IPS-20b (cell line): Measurements from ENCODE around the gene LRRN2.

ENCODE experiments used
- H3K27ac ChIP-seq: one replicate; pipeline ENCODE4 v1.5.1; 2013; ENCODE audit warnings: low read length
- H3K27me3 ChIP-seq: 2 replicates; pipeline ENCODE4 v1.6.1; 2013; ENCODE audit warnings: mild to moderate bottlenecking, low read length, inconsistent platforms; ENCODE audit not compliant: insufficient read depth
- H3K36me3 ChIP-seq: 2 replicates; pipeline ENCODE4 v1.6.1; 2013; ENCODE audit warnings: low read depth, mild to moderate bottlenecking, inconsistent platforms, low read length, moderate library complexity; ENCODE audit not compliant: insufficient read depth
- H3K4me1 ChIP-seq: 2 replicates; pipeline ENCODE4 v1.6.1; 2013; ENCODE audit warnings: mild to moderate bottlenecking, control low read depth, inconsistent platforms, low read length, moderate library complexity; ENCODE audit not compliant: insufficient read depth
- H3K4me3 ChIP-seq: 2 replicates; pipeline ENCODE4 v1.5.1; 2013; ENCODE audit warnings: mild to moderate bottlenecking, low read length, inconsistent platforms
- H3K9ac ChIP-seq: 2 replicates; pipeline ENCODE4 v1.6.1; 2013; ENCODE audit warnings: low read depth, mild to moderate bottlenecking, inconsistent platforms, low read length, moderate library complexity
- H3K9me3 ChIP-seq: 2 replicates; pipeline ENCODE4 v1.6.1; 2013; ENCODE audit warnings: mild to moderate bottlenecking, low read depth, low read length, inconsistent platforms; ENCODE audit not compliant: insufficient read depth

Gene LRRN2

DNA sequence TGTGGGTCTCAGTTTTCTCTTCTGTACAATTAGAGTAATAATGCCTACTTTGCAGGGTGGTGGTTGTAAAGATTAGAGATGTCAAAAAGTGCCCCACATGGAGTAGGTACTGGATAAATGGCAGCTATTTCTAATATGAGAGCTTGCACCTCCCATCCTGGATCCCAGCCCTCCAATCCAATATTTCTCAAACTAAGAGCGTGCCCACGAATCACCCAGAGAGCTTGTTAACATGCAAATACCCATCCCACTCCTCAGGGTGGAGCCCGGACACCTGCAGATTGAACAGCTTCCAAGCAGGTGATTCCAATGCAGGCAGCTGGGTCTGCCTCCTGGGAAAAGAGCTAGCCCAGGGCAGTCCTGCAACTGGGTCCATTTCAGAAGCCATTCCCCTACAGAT is 33.0 kb downstream of the LRRN2 start:
- peaks cover 22% of the 10 kb centered on the region for H3K4me1 ChIP-seq
- H3K9ac ChIP-seq: no peak overlapping the region

GRCh38 chr1:204651843-204652421 is 33.6 kb downstream of the LRRN2 start:
- peaks cover 28% of the 10 kb centered on the region for H3K27me3 ChIP-seq
- H3K4me1 ChIP-seq: peaks cover 27% of the 10 kb centered on the region
- peak overlapping the region; percentile 18; the same call in 1 of the 2 replicates for H3K4me3 ChIP-seq
- H3K36me3 ChIP-seq: no peaks in the 10 kb centered on the region
- H3K9ac ChIP-seq: no peak overlapping the region
- no peak overlapping the region for H3K27ac ChIP-seq
- no peaks in the 10 kb centered on the region for H3K9me3 ChIP-seq

More for the DNA sequence above, 33.0 kb downstream of the LRRN2 start:
- Histone ChIP-seq H3K27me3 (peaks cover 28% of the 10 kb centered on the region), H3K9me3 (no peaks in the 10 kb centered on the region), H3K4me3 (peak overlapping the region; percentile 18; the same call in 1 of the 2 replicates), H3K27ac (no peak overlapping the region), H3K36me3 (no peaks in the 10 kb centered on the region)

- Histone ChIP-seq H3K27me3 (peaks cover 28% of the 10 kb centered on the region), H3K36me3 (no peaks in the 10 kb centered on the region), H3K9me3 (no peaks in the 10 kb centered on the region), H3K4me1 (peaks cover 27% of the 10 kb centered on the region), H3K27ac (no peak overlapping the region), H3K4me3 (no peak overlapping the region), H3K9ac (no peak overlapping the region)
These were observed 34.5 kb downstream of the LRRN2 start for GRCh38 chr1:204650911-204651570.

- no peak overlapping the region for H3K9ac ChIP-seq
- no peaks in the 10 kb centered on the region for H3K36me3 ChIP-seq
- H3K4me1 ChIP-seq: peaks cover 27% of the 10 kb centered on the region
- no peak overlapping the region for H3K27ac ChIP-seq
- peaks cover 28% of the 10 kb centered on the region for H3K27me3 ChIP-seq
- H3K9me3 ChIP-seq: no peaks in the 10 kb centered on the region
- H3K4me3 ChIP-seq: no peak overlapping the region
These were observed 35.6 kb downstream of the LRRN2 start for GRCh38 chr1:204649721-204650521.

GRCh38 chr1:204648576-204648975 is 37.0 kb downstream of the LRRN2 start:
- H3K27me3 ChIP-seq: peaks cover 27% of the 10 kb centered on the region
- peaks cover 27% of the 10 kb centered on the region for H3K4me1 ChIP-seq
- H3K4me3 ChIP-seq: no peak overlapping the region
- no peak overlapping the region for H3K27ac ChIP-seq
- no peaks in the 10 kb centered on the region for H3K36me3 ChIP-seq
- no peak overlapping the region for H3K9ac ChIP-seq
- H3K9me3 ChIP-seq: no peaks in the 10 kb centered on the region

DNA sequence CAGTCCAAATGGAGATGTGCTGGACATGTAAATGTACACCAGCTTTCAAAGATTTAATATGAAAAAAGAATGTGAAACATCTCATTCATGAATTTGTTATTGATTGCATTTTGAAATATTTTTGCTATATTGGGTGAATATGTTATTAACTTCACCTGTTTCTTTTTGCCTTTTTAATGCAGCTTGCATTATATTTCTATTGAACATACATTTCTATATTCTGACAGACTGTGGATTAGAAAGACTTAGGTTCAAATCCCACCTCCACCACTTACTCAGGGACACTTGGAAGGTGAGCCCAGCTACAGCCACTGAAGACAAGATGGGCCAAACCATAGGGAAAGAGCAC is 37.8 kb downstream of the LRRN2 start:
- Histone ChIP-seq H3K4me3 (no peak overlapping the region), H3K9me3 (no peaks in the 10 kb centered on the region), H3K4me1 (peaks cover 22% of the 10 kb centered on the region), H3K36me3 (no peaks in the 10 kb centered on the region), H3K27ac (no peak overlapping the region), H3K27me3 (peaks cover 19% of the 10 kb centered on the region), H3K9ac (no peak overlapping the region)

DNA sequence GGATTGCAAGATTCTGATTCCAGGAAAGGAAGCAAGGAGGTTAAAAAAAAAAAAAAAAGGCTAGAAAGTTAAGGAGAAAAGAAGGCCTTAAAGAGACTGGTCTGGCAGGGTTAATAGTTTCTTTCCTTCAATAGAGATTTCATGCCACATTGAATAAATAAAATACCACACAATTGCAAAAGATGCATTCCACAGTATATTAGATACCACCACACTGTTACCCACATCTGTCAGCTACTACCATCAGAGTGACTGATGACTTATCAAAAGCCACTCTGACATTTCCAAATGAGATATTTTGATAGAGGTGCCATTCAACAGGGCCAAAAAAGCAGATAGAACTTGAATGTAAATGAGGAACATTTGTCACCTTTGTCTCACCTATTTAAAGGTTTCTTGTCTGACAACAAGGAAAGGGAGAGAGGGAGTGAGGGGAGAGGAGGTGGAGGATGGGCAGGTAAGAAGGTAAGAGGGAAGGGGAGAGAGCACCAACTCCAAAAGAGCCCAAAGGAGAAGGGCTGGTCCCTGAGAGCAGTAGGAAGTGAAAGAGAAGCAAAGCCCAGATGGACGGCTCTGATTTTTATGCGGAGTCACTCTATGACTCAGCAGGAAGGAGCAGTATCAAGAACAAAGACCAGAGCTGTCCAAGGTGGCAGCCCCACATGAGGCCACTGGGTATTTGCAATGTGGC is 38.3 kb downstream of the LRRN2 start:
- Histone ChIP-seq H3K9me3 (no peaks in the 10 kb centered on the region), H3K4me3 (no peak overlapping the region), H3K27me3 (peaks cover 14% of the 10 kb centered on the region), H3K4me1 (peaks cover 17% of the 10 kb centered on the region), H3K9ac (no peak overlapping the region), H3K36me3 (no peaks in the 10 kb centered on the region), H3K27ac (no peak overlapping the region)

GRCh38 chr1:204645666-204646065 is 39.9 kb downstream of the LRRN2 start:
- H3K4me1 ChIP-seq: peaks cover 6% of the 10 kb centered on the region
- H3K36me3 ChIP-seq: no peaks in the 10 kb centered on the region
- no peak overlapping the region for H3K27ac ChIP-seq
- H3K27me3 ChIP-seq: peaks cover 4% of the 10 kb centered on the region; the same call in 1 of the 2 replicates
- H3K9me3 ChIP-seq: no peaks in the 10 kb centered on the region
- no peak overlapping the region for H3K4me3 ChIP-seq
- no peak overlapping the region for H3K9ac ChIP-seq

DNA sequence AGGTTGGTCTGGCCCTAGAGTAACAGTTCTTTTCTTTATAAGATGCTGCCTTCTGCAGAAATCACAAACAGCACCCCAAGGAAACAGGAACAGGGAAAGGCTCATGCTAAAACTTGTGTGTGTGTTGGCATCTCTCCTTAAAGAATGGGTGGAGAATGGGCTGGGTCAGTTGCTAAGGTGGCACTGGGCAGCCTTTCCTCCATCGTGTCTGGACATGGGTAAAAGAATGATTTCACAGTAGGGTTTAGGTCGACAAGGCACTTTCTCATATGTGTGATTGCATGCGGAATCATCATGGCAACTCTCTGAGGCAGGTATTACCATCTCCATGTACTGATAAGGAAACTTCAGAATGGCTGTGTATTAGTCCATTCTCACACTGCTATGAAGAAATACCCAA is 40.3 kb downstream of the LRRN2 start:
- no peaks in the 10 kb centered on the region for H3K27me3 ChIP-seq
- no peak overlapping the region for H3K9ac ChIP-seq
- H3K27ac ChIP-seq: no peak overlapping the region
- no peaks in the 10 kb centered on the region for H3K9me3 ChIP-seq
- H3K4me3 ChIP-seq: no peak overlapping the region
- H3K36me3 ChIP-seq: no peaks in the 10 kb centered on the region
- peaks cover 6% of the 10 kb centered on the region for H3K4me1 ChIP-seq

DNA sequence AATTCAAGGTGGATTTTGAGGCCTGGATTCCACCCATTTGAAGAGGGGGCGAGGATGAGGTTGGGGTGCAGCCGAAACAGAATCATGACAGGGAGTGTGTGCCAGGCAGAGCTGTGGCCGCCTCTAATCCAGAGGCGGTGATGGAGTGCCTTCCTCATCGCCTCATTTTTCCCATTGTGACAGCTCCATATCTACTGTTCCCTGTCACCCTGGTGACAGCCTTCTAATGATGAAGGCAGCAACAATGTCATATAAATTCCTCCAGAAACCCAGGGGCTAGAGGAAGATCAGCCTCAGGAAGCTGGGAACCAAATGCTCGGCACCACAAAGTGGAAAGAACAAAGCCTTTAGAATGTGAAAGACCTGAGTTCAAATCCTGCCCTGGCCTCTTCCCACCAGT is 42.0 kb downstream of the LRRN2 start:
- Histone ChIP-seq H3K9me3 (no peaks in the 10 kb centered on the region), H3K27me3 (no peaks in the 10 kb centered on the region), H3K9ac (no peak overlapping the region), H3K4me1 (peaks cover 6% of the 10 kb centered on the region), H3K36me3 (no peaks in the 10 kb centered on the region), H3K27ac (no peak overlapping the region), H3K4me3 (no peak overlapping the region)

DNA sequence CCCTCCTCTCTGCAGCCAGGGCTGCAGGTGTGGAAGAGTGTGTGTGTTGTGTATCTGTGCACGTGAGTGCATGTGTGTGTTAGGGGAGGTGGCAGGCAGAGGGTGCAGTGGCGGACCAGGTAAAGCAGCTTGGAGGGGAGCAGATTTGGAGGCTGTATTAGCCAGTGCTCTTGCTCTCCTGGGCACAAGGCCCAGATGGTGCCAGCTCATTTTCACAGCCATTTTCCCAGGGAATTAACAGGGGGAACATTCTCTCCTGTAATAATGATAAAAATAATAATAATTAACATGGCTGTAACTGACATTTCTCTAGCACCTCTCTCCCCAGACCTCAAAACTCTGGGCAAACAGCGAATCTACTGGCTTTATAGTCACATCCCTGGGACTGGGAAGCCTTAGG is 43.6 kb downstream of the LRRN2 start:
- Histone ChIP-seq H3K27me3 (no peaks in the 10 kb centered on the region), H3K4me3 (no peak overlapping the region), H3K9me3 (no peaks in the 10 kb centered on the region), H3K4me1 (no peaks in the 10 kb centered on the region; the same call in 1 of the 2 replicates), H3K36me3 (no peaks in the 10 kb centered on the region), H3K9ac (no peak overlapping the region), H3K27ac (no peak overlapping the region)
